ENCODE results near the gene MS4A6E.

MS4A6E gene

DNA sequence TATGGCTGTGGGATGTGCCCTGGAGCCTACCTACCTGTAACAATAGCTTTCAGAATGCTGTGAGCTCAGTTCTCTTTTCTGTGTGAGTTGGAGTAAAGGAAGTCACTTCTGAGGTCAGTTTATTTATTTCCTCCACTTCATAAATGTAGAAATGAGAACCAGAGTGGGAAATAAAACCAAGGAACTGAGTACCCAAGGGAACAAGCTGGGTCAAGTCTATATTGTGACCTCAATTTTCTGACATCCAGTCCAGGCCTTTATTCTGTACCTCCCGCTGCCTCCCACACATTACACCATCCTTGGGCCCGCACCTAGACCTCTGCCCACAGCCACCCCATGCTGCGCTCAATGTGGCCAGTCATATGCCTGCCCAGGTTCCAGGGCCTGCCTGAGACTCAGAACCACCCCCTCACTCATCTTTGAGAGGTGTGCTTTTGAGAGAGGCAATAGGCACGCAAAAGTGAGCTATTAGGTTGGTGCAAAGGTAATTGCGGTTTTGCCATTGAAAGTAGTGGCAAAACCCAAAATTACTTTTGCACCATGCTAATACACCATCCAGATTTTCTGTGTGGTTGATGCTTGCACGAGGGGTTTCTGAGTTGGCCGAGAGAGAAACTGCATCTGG is 9.8 kb downstream of the MS4A6E start:
- no peak for DNase-seq (ENCODE audit: extremely low read depth, low read depth)
- no peak for TF ChIP-seq CTCF (IDR thresholded peaks at IDR 0.05; ENCODE audit: low read depth, low read length)

- DNase-seq (ENCODE audit: extremely low read depth, low read depth) = no peak
- no peak for TF ChIP-seq CTCF (IDR thresholded peaks at IDR 0.05; ENCODE audit: low read depth, low read length)
Measured at GRCh38 chr11:60338053-60338452, 11.0 kb downstream of the MS4A6E start.

GRCh38 chr11:60339356-60339755 is 12.3 kb downstream of the MS4A6E start:
- no peak for TF ChIP-seq CTCF (IDR thresholded peaks at IDR 0.05; ENCODE audit: low read depth, low read length)
- DNase-seq (ENCODE audit: extremely low read depth, low read depth) = no peak

DNA sequence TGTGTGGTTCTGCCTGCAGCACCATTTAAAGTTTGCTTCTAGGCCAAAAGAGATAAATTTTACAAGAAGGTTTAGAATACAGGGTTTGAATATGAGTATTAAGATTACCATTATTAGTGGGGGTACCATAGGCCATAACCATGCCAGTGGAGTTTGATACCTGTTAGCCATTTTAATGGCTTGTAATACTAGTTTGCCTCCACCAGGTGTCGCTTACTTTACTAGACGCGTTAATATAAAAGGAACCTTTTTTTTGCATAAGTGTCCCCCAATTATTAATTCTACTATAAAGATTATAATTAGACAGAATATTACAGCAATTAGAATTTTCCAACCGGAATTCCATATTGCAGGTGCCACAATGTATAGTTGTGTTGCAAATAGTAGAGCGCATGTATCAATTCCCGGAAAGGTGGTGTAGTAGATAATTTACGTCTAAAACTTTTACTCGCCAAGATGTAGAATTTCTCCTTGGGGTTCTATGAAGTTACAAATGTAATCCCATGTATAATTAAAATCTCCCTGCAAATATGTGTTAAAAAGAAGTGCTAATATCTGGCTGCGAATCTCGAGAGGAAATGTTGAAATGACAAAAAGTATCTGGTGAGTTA is 16.1 kb downstream of the MS4A6E start:
- peak; percentile 34 for TF ChIP-seq CTCF (IDR thresholded peaks at IDR 0.05; ENCODE audit: low read depth, low read length)
- no peak for DNase-seq (ENCODE audit: extremely low read depth, low read depth)

DNA sequence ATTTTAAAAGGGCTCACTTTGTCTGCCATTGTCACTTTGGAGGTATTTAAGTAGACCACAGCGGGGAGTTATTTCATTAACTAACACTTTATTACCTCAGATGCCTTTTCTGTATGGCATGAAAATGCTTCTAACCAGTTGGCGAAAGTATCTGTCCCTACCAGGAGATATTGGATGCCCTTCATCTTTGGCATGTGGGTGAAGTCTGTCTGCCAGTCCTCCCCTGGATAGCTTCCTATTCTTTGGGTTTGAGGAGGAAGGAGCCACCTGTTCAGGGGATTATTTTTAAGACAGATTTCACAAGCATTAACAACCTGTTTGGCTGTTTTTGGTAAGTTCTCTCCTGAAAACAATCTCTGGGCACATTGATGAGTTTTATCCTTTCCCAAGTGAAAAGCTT is 17.1 kb downstream of the MS4A6E start:
- DNase-seq (ENCODE audit: extremely low read depth, low read depth) = no peak

DNA sequence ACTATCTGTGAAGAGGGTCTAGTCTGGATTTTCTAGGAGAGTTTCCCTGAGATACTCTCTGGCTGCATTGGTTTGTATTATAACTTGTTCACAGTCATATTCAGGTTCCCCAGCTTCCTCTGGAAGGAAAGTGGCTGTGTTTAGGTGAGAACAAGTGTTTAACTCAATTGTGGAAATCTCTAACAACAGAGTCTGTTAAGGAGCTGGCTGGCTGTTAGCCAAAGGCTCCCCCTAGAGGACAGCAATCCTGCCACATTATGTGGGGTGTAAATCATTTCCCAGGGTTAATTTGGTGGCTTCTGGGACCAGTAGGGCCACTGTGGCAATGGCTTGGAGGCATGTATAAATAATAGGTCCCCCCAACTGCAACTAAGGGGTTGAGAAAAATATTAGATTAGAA is 18.4 kb downstream of the MS4A6E start:
- TF ChIP-seq CTCF (IDR thresholded peaks at IDR 0.05; ENCODE audit: low read depth, low read length) = no peak
- DNase-seq (ENCODE audit: extremely low read depth, low read depth) = no peak

More for the DNA sequence above, 17.1 kb downstream of the MS4A6E start:
- no peak for TF ChIP-seq CTCF (IDR thresholded peaks at IDR 0.05; ENCODE audit: low read depth, low read length)

DNA sequence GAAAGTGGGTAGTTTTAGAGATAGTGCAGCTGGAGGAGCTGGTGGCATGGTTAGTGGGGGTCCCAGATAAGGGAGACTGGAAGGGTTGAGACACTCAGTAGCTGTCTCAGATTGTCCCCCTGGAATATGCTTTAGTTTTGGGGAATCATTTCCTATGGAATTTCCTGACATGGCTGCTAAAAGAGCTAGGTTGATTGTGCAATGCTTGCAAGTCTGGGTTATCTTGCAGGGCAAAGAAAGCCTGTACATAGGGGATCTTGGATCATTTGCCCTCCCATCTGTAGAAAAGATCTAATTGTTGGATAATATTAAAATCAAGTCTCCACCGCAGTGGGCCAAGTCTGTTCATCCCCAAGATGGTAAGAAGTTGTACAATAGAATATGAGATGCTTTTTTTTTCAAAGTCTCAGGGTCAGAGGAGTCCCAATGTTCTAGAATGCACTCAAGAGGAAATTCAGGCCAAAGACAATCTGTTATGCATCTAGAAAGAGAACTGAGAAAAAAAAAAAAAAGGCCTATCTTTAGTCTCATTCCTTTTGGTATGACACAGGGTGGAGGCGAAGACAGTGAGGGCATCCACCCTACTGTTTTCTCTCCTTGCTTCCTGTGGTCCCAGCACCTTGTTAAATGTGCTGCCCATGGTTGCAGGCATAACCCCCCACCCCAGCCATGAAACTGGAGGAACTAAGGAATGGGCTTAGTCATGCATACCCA is 20.2 kb downstream of the MS4A6E start:
- DNase-seq (ENCODE audit: extremely low read depth, low read depth) = no peak

More for the DNA sequence above, 20.2 kb downstream of the MS4A6E start:
- no peak for TF ChIP-seq CTCF (IDR thresholded peaks at IDR 0.05; ENCODE audit: low read depth, low read length)

Data from AG09319 (cell line).